ENCODE measurements around the gene PVR. TPM values are rescaled to one million over a fixed set of nuclear protein-coding genes. Genes with fewer than 3 reads are reported as not detected.

Gene PVR
- total and polyA plus RNA-seq, 9 of the 15 experiments (the other 6 are each of a cell fraction or from before 2014, with no cell fraction given), result 0.89 to 14.5 (median 9.8) TPM

- DNase-seq (ENCODE audit: extremely low read depth in 1 of 4, low spot score in 3 of 4) (no peak), FAIRE-seq (no peak), ATAC-seq (no peak)
- H4K20me1 ChIP-seq (replicated peaks; ENCODE audit: control insufficient read depth, insufficient read depth, low read length), result no peaks in the 10 kb centered on the region
- no peaks in the 10 kb centered on the region for H3K9me3 ChIP-seq (replicated peaks; ENCODE audit: control insufficient read depth, insufficient read depth, low read depth, low read length)
- H3K4me3 ChIP-seq, result no peak overlapping the region
- in situ Hi-C loops (cut with MboI) (no loop called here), intact Hi-C loops (cut with micrococcal nuclease) (no loop called here)
- no peaks in the 10 kb centered on the region for H3K9me1 ChIP-seq (ENCODE audit: control insufficient read depth, insufficient read depth, low read length)
- H3K4me2 ChIP-seq (ENCODE audit: insufficient read depth, low read length), result no peak overlapping the region
- peaks cover 22% of the 10 kb centered on the region; the same call in 2 of the 3 replicates for H3K36me3 ChIP-seq (ENCODE audit: control insufficient read depth, insufficient read depth, low read length)
- no peak overlapping the region for H2AFZ ChIP-seq (ENCODE audit: low read depth, low read length)
- H3K4me1 ChIP-seq (replicated peaks in 1 of 2; ENCODE audit: control insufficient read depth in 2 of 2, insufficient read depth in 2 of 2, low read length in 2 of 2), result peaks cover 0 to 5% of the 10 kb centered on the region in 2 experiments
- WGBS (ENCODE audit: insufficient coverage, low coverage, missing lambda C conversion rate), result 56% methylated on average over 4 of the region's 4 CpGs
- no peak for TF ChIP-seq ZKSCAN8 (CRISPR knock-in tag; IDR thresholded peaks at IDR 0.05)
- no peak for TF ChIP-seq EGR1 (conservative IDR thresholded peaks at IDR 0.05)
- TF ChIP-seq RBM25 (IDR thresholded peaks at IDR 0.05; ENCODE audit: low read depth, low read length, severe bottlenecking), result peak; percentile 81
- TF ChIP-seq ADNP (tag; IDR thresholded peaks at IDR 0.05), result peak; percentile 63; the same call in 1 of the 2 replicates
- TF ChIP-seq ZBTB11 (CRISPR knock-in tag; IDR thresholded peaks at IDR 0.05), result no peak
- 0 out of 2 replicates have a peak, but pooled peaks have one; percentile 19 for TF ChIP-seq SMARCA5 (IDR thresholded peaks at IDR 0.05)
- TF ChIP-seq UBTF (IDR thresholded peaks at IDR 0.05; ENCODE audit: borderline replicate concordance in 1 of 2, low read depth in 2 of 2, low read length in 2 of 2), result no peak
- no peak for TF ChIP-seq TCFL5 (CRISPR knock-in tag; conservative IDR thresholded peaks at IDR 0.05)
- TF ChIP-seq POLR3A (IDR thresholded peaks at IDR 0.05; ENCODE audit: borderline replicate concordance, extremely low read depth, insufficient read depth, insufficient read length), result no peak
- TF ChIP-seq BCOR (IDR thresholded peaks at IDR 0.05), result peak; percentile 55
- no peaks in the 10 kb centered on the region for H3K27me3 ChIP-seq (ENCODE audit: control insufficient read depth in 2 of 2, insufficient read depth in 2 of 2, low read length in 2 of 2)
- H3K79me2 ChIP-seq (ENCODE audit: control insufficient read depth, insufficient read depth, low read length), result no peaks in the 10 kb centered on the region
- CTCF ChIA-PET (ENCODE audit: low intra/inter-chr PET ratio), result no interaction called here
- POLR2A ChIA-PET, result interaction anchor here (0.6 to 2.0 kb wide), 5 partner anchors 8 to 72 kb away, joined by 3 to 4 read pairs (median 3); no protein-coding TSS in a partner anchor
- H3K9ac ChIP-seq (ENCODE audit: insufficient read depth in 1 of 2, low read depth in 2 of 2, low read length in 2 of 2), result no peak overlapping the region
- H3K27ac ChIP-seq (ENCODE audit: extremely low read depth, low read depth, low read length), result no peak overlapping the region
- BruUV-seq (replicated peaks), result no TSS peak
Observed at GRCh38 chr19:44660081-44660480, 16.4 kb downstream of the PVR start.
